Neuronal stem cell (in vitro differentiated cells): ENCODE data around the gene DBX1.

Experiments used
- DNase-seq: peaks from one replicate; pipeline ENCODE4 v3.0.0-alpha.2; 2013; ENCODE audit warnings: low spot score
- H2AFZ ChIP-seq: one replicate; pipeline ENCODE4 v1.6.1; 2013; ENCODE audit warnings: mild to moderate bottlenecking, low read length, inconsistent platforms
- H2AK5ac ChIP-seq: 2 replicates; pipeline ENCODE4 v1.6.1; 2013; ENCODE audit warnings: low read depth, mild to moderate bottlenecking, inconsistent platforms, low read length, moderate library complexity, mixed read lengths
- H2BK120ac ChIP-seq: 2 replicates; pipeline ENCODE4 v1.6.1; 2013; ENCODE audit warnings: low read depth, mild to moderate bottlenecking, inconsistent platforms, low read length, moderate library complexity, mixed read lengths
- H2BK12ac ChIP-seq: one replicate; pipeline ENCODE4 v1.6.1; 2013; ENCODE audit warnings: low read length, inconsistent platforms
- H2BK15ac ChIP-seq: 2 replicates; pipeline ENCODE4 v1.6.1; 2013; ENCODE audit warnings: mild to moderate bottlenecking, low read length, inconsistent platforms, mixed read lengths
- H2BK5ac ChIP-seq: one replicate; pipeline ENCODE4 v1.6.1; 2013; ENCODE audit warnings: inconsistent platforms, mild to moderate bottlenecking, low read length, moderate library complexity
- H3K14ac ChIP-seq: one replicate; pipeline ENCODE4 v1.6.1; 2013; ENCODE audit warnings: low read length, inconsistent platforms
- H3K18ac ChIP-seq: 2 replicates; pipeline ENCODE4 v1.6.1; 2013; ENCODE audit warnings: low read length, inconsistent platforms
- H3K23ac ChIP-seq: 2 replicates; pipeline ENCODE4 v1.6.1; 2013; ENCODE audit warnings: low read depth, mild to moderate bottlenecking, mixed read lengths, low read length, inconsistent platforms; ENCODE audit not compliant: poor library complexity
- H3K27ac ChIP-seq: replicated peaks from 3 replicates; pipeline ENCODE4 v1.5.1; 2013; ENCODE audit warnings: low read length, inconsistent platforms
- H3K27me3 ChIP-seq, 3 experiments: 2 replicates each; pipeline ENCODE4 v1.6.1; 2013; ENCODE audit warnings: low read length in 3 of 3, mild to moderate bottlenecking in 2 of 3, inconsistent platforms in 1 of 3, low read depth in 1 of 3, mixed read lengths in 1 of 3, moderate library complexity in 1 of 3; ENCODE audit not compliant: control insufficient read depth in 3 of 3, insufficient read depth in 3 of 3
- H3K36me3 ChIP-seq, 2 donors: replicated peaks in 1 of 2; 2 replicates each; pipeline ENCODE4 v1.6.1; 2013; ENCODE audit warnings: low read length in 2 of 2; ENCODE audit not compliant: control insufficient read depth in 2 of 2, insufficient read depth in 2 of 2
- H3K4ac ChIP-seq: 2 replicates; pipeline ENCODE4 v1.6.1; 2013; ENCODE audit warnings: inconsistent platforms, mild to moderate bottlenecking, low read length, moderate library complexity
- H3K4me1 ChIP-seq, 2 donors: 1 replicate in 1 of 2; 2 replicates in 1 of 2; pipeline ENCODE4 v1.6.1; 2013; ENCODE audit warnings: low read length in 2 of 2, low read depth in 1 of 2; ENCODE audit not compliant: control insufficient read depth in 2 of 2, insufficient read depth in 1 of 2
- H3K4me2 ChIP-seq: one replicate; pipeline ENCODE4 v1.6.1; 2013; ENCODE audit warnings: mild to moderate bottlenecking, low read length, inconsistent platforms; ENCODE audit not compliant: insufficient read depth, poor library complexity, severe bottlenecking
- H3K4me3 ChIP-seq, 2 donors: 2 replicates each; pipeline ENCODE4 v1.5.1; 2013; ENCODE audit warnings: low read length in 2 of 2, mild to moderate bottlenecking in 2 of 2, inconsistent platforms in 1 of 2, moderate library complexity in 1 of 2
- H3K79me1 ChIP-seq: one replicate; pipeline ENCODE4 v1.6.1; 2013; ENCODE audit warnings: low read depth, mild to moderate bottlenecking, inconsistent platforms, low read length, moderate library complexity
- H3K9ac ChIP-seq: one replicate; pipeline ENCODE4 v1.6.1; 2013; ENCODE audit warnings: mild to moderate bottlenecking, low read depth, low read length, inconsistent platforms; ENCODE audit not compliant: poor library complexity
- H3K9me3 ChIP-seq, 2 donors: replicated peaks in 1 of 2; 2 replicates each; pipeline versions ENCODE3 to v1.6.1; 2013; ENCODE audit warnings: low read length in 2 of 2, mild to moderate bottlenecking in 2 of 2, inconsistent platforms in 1 of 2, low read depth in 1 of 2, mixed read lengths in 1 of 2, moderate library complexity in 1 of 2; ENCODE audit not compliant: control insufficient read depth in 2 of 2, insufficient read depth in 1 of 2
- H4K8ac ChIP-seq: one replicate; pipeline ENCODE4 v1.6.1; 2013; ENCODE audit warnings: low read depth, mild to moderate bottlenecking, inconsistent platforms, low read length, moderate library complexity
- H4K91ac ChIP-seq: one replicate; pipeline ENCODE4 v1.6.1; 2013; ENCODE audit warnings: low read length, low read depth, mild to moderate bottlenecking, inconsistent platforms; ENCODE audit not compliant: poor library complexity
- WGBS, 2 donors: extraction: QIAGEN DNeasy Blood & Tissue Kit; methylation state at CpG; one replicate each; pipeline ENCODE4 v1.1.7; 2013; ENCODE audit warnings: missing lambda C conversion rate in 2 of 2, mixed read lengths in 1 of 2; ENCODE audit not compliant: insufficient read length in 2 of 2, insufficient replicate concordance in 1 of 2; ENCODE audit errors: extremely low coverage in 2 of 2; 5-methylcytosine and 5-hydroxymethylcytosine counted together

The DBX1 gene

DNA sequence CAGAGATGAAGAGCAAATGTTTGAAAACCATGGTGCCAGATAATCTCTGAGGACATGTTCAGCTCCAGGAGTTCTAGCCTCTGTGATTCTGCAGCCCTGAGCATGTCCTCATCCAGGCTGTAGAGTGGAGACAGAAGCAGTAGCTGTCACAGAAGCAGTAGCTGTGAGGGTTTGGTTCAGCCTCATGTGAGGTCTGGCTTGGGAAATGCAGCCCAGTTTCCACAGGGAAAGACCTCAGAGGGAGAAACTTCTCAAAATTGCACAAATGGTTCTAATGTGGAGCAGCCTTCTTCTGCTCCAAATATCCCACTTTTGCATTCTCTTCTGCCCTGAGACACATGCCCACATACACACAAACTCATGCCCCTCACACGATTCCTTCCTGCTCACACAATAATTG lies 48.4 kb downstream of the DBX1 start:
- Histone ChIP-seq H3K18ac (no peak overlapping the region), H2BK15ac (no peak overlapping the region), H2BK12ac (no peak overlapping the region), H2BK5ac (no peak overlapping the region), H3K79me1 (no peaks in the 10 kb centered on the region), H3K9ac (no peak overlapping the region), H3K36me3 (peaks cover 5 to 83% of the 10 kb centered on the region in 2 donors), H2AK5ac (no peak overlapping the region), H3K9me3 (no peaks in the 10 kb centered on the region), H3K4me2 (no peak overlapping the region), H3K4me3 (no peak overlapping the region), H3K4ac (no peak overlapping the region), H4K91ac (no peak overlapping the region), H3K14ac (no peak overlapping the region), H3K27me3 (no peaks in the 10 kb centered on the region), H3K27ac (no peak overlapping the region), H3K23ac (no peak overlapping the region), H4K8ac (no peak overlapping the region), H2BK120ac (no peak overlapping the region), H2AFZ (no peak overlapping the region), H3K4me1 (no peaks in the 10 kb centered on the region)
- no peak for DNase-seq
- no CpG with 5 or more reads among the region's 1 CpG for WGBS, 2 donors

DNA sequence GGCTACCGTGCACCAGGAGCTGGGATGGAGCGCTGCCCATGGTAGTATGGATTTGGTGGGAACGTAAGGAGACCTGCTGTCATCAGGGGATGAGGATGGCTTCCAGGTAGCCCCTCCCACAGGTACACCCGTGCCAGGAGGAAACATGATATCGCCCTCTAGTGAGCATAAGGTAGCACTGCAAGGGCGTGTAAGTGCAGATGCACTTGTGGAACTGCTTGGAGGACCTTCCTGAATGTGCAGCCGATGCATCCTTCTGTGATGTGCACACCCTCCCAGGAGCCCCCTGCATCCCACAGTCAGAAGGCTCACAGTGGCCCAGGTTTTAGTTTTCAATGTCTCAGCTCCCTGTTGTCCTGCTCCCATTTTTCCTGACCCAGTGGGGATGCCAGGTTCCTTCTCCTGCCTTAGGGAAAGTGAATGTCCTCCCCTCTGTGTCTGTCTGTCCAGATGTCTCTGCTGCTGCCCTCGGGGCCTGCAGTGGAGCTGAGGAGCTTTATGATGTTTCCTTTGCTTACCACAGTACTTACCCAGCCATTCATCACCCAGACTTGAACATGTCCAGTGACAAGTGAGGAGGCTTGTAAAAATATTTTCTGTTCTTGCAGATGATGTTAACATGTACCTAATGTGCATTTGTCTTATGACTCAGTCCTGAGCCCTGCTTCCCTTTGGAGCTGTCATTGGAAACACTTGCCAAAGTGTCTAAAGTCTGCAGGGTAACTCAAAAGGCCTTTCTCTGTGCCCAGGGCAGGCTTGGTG lies 49.2 kb downstream of the DBX1 start:
- H2AFZ ChIP-seq: no peak overlapping the region
- no peaks in the 10 kb centered on the region for H3K79me1 ChIP-seq
- no CpG with 5 or more reads among the region's 8 CpGs for WGBS, 2 donors
- no peaks in the 10 kb centered on the region for H3K4me1 ChIP-seq
- no peak overlapping the region for H3K18ac ChIP-seq
- no peak overlapping the region for H2BK5ac ChIP-seq
- no peak overlapping the region for H3K14ac ChIP-seq
- no peaks in the 10 kb centered on the region for H3K27me3 ChIP-seq
- H3K23ac ChIP-seq: no peak overlapping the region
- peak; percentile 46 for DNase-seq
- peaks cover 5 to 75% of the 10 kb centered on the region in 2 donors for H3K36me3 ChIP-seq
- H3K27ac ChIP-seq: no peak overlapping the region
- no peak overlapping the region for H2BK15ac ChIP-seq
- H4K91ac ChIP-seq: no peak overlapping the region
- no peak overlapping the region for H3K4me3 ChIP-seq
- no peak overlapping the region for H2BK120ac ChIP-seq
- H4K8ac ChIP-seq: no peak overlapping the region
- no peak overlapping the region for H3K4ac ChIP-seq
- H2BK12ac ChIP-seq: no peak overlapping the region
- no peak overlapping the region for H2AK5ac ChIP-seq
- no peaks in the 10 kb centered on the region for H3K9me3 ChIP-seq
- no peak overlapping the region for H3K4me2 ChIP-seq
- H3K9ac ChIP-seq: no peak overlapping the region

- Histone ChIP-seq H2BK12ac (no peak overlapping the region), H2AFZ (no peak overlapping the region), H3K79me1 (no peaks in the 10 kb centered on the region), H3K27ac (no peak overlapping the region), H3K4me1 (no peaks in the 10 kb centered on the region), H2BK15ac (no peak overlapping the region), H3K4me3 (no peak overlapping the region), H3K14ac (no peak overlapping the region), H3K18ac (no peak overlapping the region), H2BK5ac (no peak overlapping the region), H2AK5ac (no peak overlapping the region), H2BK120ac (no peak overlapping the region), H3K27me3 (no peaks in the 10 kb centered on the region), H3K9me3 (no peaks in the 10 kb centered on the region), H3K9ac (no peak overlapping the region), H4K91ac (no peak overlapping the region), H4K8ac (no peak overlapping the region), H3K4me2 (no peak overlapping the region), H3K23ac (no peak overlapping the region), H3K4ac (no peak overlapping the region), H3K36me3 (peaks cover 5 to 76% of the 10 kb centered on the region in 2 donors)
- WGBS, 2 donors: no CpG with 5 or more reads among the region's 9 CpGs
- DNase-seq: no peak
Measured at GRCh38 chr11:20109731-20110445, 50.4 kb downstream of the DBX1 start.
